GM19351 (cell line): ENCODE results near the gene PCED1B.
"Not testable (repeated sequence)": the region's sequence is repeated elsewhere in the genome, so short reads cannot be mapped to it uniquely, and the experiment has no call there.

Source experiments
- ATAC-seq: cut with Tn5 transposase; IDR thresholded peaks from one replicate; pipeline ENCODE4 v1.9.1; 2021; ENCODE audit warnings: mild to moderate bottlenecking, moderate library complexity; ENCODE audit not compliant: unreplicated experiment

PCED1B gene

DNA sequence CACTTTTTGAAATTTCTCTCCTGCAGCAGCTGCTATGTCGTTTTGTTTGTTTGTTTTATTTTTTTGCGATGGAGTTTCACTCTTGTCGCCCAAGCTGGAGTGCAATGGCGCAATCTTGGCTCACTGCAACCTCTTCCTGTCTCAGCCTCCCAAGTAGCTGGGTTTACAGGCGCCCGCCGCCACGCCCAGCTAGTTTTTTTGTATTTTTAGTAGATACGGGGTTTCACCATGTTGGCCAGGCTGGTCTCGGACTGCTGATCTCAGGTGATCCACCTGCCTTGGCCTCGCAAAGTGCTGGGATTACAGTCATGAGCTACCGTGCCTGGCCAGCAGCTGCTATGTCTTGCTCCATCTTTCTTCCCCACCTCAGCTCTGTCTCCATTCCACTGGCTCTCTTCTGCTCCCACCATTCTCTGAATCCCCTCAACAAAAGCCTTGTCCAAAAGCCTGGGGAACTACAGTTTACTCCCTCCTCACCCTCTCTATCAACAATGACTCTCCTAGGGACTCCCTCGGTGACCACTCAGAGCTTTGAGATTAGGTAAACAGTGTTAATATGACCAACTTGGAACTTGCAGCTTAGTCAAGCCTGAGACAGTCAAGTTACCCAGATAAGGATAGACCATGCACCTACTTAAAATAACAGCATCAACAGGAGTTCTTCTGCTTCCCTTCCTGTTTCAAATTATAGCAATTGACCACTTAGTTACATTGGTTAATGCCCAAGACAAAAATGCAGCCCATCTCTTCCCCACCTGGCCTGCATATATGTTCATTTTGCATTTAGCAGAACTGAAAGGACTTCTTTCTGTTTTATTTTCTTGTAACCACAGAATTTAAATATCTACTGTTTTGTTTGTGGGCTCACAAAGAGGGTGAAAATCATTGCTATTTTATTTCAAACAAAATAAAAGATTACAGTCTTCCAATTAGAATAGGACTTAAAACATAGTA, 189.4 kb downstream of the PCED1B start:
- peak; percentile 86 for ATAC-seq

DNA sequence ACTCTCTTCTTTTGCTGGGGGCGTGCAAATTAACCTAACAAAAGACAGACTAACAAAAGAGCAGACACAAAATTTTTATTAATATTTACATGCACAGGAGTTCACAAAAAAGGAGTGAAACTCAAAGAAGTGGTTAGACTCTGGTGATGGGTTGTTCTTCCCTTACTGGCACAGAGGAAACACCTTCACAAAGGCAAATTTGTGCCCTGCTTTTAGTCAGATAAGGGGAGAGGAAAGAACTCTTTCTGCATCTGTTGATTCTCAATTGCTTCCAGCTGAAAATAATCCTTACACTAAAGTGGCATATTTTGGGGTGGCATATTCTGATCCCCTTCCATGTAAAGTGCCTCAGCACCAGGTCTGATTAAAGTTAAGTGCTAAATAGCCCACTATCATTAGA, 190.5 kb downstream of the PCED1B start:
- ATAC-seq, result no peak

DNA sequence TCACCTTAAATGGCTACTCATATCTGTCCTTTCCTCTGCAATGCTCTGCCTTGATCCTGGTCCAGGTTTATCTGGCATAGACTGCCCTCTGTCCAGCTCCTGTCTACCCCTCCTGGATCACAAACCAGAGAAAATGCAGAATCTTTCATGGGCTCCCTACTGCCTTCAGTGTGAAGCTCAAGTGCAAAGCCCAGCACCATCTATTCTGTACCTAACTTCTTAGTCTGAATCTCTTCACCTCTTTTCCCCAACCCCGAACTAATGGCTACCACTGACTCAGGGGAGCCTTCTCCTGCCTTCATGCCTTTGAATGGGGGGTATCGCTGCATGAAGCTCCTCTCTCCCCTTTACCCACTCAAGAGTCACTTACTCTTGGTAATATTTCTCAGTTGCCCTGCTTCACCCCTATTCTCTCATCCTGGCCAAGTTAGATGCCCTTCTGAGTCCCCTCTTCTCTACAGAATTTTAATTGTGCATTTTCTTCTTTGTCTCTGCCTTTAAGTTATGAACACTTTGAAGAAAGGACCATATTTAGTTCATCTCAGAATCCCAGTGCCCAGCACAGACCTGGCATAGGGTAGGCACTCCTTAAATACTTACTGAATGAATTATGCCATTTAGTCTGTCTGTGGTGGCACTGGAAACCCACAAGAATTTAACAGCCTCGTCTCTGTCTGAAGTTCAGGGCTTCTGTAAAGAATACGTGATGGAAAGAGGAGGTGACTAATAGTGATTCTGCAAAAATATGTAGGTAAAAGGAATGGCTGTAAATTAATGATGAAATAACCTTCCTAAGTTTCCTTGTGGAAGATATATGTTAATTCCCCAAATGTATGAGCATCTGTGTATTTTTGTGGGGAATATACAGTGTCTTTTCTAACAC, 191.6 kb downstream of the PCED1B start:
- no peak for ATAC-seq

GRCh38 chr12:47271800-47272239, 192.4 kb downstream of the PCED1B start:
- no peak for ATAC-seq

DNA sequence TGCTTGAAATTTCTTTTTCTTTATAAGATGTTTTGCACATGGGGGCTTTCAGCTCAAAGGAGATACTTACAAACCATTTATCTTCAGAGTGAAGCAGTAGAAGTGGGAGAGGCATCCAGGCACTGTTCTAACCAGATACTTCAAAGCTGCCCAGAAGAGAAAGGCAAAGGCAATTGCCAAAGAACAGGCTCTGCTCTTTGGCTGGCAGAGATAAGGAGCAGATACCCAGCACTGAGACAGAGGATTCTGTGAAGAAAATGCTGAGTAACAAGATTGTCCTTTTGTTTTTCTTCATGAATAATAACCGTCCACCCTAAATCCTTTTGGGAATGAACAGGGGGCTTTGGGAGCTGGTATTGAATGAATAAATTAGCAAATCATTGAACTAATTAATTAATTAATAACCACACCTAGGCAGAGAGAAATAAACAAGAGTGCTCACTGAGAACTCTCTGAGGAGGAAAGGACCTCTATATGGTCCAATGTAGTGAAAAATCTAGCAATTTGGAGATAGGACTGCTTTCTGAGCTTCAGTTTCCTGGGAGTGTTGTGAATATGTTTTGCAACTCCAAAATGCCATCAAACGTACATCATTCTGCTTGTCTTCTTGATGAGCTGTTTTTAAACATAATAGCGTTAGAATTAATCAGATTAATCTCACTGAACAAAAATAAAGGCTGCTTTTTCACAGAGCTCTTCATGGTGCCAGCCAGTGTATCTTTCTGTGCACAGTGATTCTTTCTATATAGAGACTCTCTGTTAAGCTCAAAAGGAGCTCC, 193.2 kb downstream of the PCED1B start:
- no peak for ATAC-seq

DNA sequence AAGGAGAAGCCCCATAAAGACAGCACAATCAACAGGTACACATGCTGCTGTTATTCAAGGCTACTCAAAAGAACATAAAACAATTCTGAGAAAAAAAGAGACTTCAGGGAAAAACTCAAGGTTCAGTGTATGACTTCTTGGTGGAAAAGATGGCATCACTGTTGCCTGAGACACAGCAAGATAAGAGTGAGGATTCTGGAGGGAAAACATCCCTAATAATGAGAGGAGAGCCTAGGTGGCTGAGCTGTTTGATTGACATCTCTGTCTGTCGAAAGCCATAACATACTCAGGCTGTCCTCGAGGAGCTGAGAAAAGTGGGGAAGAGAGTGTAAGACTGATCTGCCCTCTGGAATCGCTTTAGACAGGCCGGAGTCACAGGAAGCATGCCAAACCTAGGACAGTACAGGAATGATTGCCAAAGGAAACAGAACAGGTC, 193.8 kb downstream of the PCED1B start:
- no peak for ATAC-seq

GRCh38 chr12:47274760-47275159, 195.3 kb downstream of the PCED1B start:
- ATAC-seq, result no peak

DNA sequence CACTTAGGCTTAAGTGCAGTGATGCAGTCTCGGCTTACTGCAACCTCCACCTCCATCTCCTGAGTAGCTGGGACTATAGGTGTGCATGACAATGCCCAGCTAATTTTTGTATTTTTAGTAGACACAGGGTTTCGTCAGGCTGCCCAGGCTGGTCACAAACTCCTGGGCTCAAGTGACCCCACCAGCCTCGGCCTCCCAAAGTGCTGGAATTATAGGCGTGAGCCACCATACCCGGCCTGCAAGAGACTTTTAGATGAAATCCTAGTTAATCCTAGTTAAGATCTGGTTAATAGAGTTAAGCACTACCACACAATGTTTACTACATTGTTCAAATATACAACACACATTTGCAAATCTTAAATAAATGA, 196.8 kb downstream of the PCED1B start:
- no peak for ATAC-seq

GRCh38 chr12:47276621-47277309, 197.3 kb downstream of the PCED1B start:
- peak; percentile 96 for ATAC-seq

DNA sequence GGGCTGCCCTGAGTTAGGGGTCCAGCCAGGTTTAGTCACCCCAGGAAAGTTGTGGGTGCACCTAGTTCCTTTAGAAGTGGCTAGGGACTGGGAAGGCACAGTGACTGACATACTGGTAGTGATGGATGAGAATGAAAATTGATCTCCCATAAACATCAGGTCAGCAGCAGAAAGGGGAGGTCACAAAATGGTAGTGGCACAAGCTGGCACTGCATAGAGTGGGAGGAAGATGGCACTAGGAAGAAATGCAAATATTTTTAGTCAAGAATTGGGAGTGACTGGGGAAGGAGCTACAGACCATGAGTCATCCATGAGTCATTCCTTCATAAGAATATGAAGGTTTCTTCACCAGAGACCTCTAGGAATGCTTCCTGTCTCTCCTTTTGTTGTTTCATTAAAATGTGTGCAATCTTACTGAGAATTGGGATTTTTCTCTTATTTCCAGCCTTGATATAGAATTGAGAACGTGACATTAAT, 198.6 kb downstream of the PCED1B start:
- ATAC-seq, result no peak

- ATAC-seq, result not testable (repeated sequence)
Observed at GRCh38 chr12:47279758-47280157, 200.3 kb downstream of the PCED1B start.

DNA sequence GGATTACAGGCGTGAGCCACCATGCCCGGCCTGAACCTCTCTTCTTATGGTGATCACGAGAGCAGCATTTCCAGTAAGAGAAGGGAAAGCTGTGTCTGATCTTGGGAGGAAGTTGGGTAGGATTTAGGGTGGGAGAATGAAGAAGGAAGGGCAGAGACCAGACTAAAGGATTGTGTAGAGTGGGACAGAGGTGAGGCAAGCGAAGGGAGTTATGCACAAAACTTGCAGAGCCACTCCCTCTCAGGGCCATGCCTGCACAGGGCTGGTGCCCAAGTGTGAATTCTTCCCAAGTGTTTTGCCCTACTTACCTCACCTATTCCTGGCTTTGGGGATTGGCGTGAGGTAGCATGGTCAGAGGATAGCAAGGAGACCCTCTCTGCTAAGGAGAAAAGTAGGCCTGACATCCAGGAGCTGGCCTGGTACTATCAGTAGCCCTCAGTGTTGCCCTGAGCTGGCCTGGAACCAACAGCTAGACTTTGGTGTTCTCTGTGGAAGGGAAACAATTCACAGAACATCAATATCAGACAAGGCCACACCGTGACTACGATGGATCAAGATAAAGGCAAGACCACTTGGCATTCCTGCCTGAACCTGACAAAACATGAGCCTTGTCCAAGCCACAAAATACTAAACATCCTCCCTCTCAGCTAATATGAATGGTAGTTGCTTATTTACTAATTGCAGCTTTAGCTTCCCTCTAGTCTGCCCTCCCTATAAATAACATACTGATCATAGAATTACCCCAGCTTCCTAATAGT, 201.3 kb downstream of the PCED1B start:
- ATAC-seq, result no peak

- ATAC-seq, result no peak
Observed at GRCh38 chr12:47281667-47282171, 202.3 kb downstream of the PCED1B start.

- ATAC-seq, result no peak
Observed at GRCh38 chr12:47282206-47282605, 202.8 kb downstream of the PCED1B start.
